Stimulated activated CD4-positive, alpha-beta T cell treated with anti-CD3 and anti-CD28 coated beads, Interleukin-15, amount 100 ng/mL, for 1 hour (primary cell): ENCODE measurements around the gene DRICH1.
"Not testable (repeated sequence)": the region's sequence is repeated elsewhere in the genome, so short reads cannot be mapped to it uniquely, and the experiment has no call there.

Experiments used
- DNase-seq, 2 donors: peaks; one replicate each; pipeline ENCODE4 v3.0.0-alpha.2; 2020; ENCODE audit warnings: low read depth in 1 of 2, low spot score in 1 of 2

The DRICH1 gene

DNA sequence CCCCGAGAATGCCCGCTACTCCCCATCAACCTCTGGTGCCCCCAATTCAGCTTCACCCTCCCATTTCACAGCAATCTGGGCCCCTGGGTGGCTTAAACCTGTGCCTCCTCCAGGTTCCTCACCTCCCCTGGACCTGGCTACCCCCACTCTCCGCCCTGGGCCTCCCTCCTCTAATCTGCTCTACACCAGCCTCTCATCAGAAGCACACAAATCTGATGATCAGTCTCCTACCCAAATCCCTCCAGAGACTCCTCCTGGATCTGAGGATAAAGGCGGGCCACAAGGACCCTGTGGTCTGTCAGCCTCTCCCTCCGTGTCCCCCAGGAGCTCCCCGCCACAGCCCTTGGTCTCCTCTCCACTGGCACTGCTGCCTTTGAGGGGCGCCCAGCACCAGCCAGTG, 28.9 kb downstream of the DRICH1 start:
- DNase-seq = no peak

DNA sequence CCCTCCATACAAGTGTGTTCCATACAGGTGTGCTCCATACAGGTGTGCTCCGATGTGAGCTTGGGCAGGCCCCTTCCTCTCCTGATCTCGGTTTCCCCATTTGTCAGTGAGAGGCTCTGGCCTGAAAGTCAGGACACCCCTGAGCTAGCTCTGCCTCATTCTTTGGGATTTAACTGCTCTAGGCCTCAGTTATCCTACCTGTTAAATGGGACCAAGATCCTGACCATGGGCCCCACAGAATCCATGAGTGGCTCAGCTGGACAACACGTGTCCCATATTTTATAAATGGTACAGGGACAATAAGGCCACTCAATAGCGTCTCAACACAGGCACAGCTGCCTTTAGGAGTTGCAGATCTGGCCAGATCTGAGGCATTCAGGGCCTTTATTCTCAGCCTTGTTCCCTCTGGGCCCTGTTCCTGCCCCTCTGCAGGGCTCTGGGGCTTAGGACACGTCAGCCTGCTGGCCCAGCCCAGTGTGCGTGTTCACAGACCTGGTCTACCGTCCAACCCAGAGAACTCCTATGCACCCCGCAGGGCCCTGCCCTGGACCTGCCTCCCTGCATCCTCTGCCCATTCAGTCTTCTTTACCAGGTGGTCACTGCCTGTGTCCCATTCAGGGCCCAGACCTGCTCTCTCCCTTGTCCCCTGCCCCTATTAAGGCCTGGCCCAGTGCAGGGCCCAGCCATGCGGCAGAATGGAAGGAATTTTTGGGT, 33.2 kb downstream of the DRICH1 start:
- DNase-seq = no peak

DNA sequence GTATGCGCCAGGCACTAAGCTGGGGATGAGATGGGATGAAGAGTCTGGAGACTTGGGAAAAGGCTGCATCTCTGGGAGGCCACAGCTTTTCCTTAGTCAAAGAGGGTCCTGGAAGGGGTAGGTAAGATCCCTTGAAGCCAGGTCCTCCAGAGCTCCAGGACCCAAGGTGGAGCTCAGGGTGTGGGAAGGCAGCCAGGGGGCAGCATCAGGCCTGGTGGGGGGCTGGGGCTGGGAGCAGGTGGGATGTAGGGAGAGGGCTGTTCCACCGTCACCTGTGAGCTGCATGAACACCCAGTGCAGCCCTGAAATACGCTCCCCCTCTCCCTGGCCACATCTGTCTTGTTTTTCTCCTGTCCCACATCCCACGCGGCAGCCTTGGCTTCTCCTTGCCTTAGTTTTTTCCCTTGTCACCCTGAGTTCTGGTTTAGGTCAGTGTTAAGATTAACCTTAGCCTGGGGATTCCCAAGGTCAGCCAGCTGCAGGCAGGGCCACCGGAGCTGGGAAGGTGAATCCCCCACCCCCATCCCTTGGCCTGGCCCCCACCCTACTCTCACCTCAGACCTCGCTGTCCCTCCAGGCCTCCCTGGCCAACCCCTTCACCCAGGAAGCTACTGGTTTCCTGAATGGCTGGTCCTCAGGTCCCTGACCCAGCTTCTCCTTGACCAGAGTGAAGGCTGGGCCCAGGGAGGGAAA, 34.4 kb downstream of the DRICH1 start:
- not testable (repeated sequence) for DNase-seq

DNA sequence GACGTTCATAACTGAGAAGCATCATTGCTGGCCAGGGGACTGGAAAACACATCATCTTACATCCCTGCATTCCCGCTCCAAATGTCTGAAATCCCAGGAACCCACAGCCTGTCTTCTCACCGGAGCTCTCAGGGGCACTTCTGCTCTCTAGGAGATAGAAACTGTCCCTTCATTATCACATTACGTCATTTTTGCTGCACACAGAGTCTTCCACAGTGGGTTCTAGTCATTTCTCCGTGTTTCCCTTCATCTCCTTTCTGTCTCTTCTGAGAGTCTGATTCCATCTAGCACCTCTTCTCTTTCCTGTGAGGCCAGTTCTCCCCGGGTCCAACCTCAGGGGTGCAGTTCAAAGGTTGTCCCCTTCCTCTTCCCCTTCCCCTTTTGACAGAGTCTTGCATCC, 36.2 kb downstream of the DRICH1 start:
- not testable (repeated sequence) for DNase-seq

DNA sequence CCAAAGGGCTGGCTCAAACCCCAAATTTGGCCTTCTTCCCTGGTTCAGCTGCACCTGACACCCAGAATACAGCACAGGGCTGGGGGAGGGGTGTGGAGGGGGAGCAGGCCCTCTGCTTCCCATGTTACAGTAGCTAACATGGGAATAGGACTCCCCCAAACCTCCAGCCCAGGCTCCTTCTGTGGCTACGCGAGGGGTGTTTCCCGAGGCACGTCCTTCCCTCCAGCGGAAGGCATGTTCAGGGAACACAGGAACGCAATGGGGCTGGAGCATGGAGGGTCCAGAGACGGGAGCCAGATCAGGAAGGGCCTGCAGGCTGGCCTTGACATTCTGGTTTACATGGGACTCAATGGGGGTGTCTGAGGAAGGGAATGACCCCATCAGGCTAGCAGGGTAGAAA, 40.3 kb downstream of the DRICH1 start:
- DNase-seq = no peak

DNA sequence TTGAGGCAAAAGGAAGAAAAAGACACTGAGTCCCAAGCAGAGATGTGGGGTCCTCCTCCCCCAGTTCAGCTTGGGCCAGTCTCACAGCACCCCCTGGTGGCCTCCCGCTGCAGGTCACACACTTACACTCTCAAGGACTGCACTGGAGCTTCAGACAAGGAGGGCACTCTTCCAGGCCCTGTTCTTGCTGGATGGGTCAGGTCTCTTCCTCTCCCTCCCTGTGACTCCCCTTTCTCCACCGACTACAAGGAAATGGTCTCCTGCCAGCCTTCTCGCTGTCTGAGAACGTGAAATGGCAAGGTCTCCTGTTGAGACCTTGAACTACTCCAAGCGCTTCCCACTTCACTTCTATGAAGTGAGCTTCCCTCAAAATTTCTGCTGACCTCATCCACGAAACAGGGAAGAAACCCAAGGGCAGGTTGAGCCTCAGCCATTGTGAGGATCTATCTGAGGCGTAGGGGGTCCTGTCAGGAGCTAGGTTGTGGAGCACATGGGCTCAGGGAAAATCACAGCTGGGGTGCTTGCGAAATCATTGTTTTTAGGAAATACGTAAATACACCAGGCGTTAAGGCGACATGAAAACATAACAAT, 40.8 kb downstream of the DRICH1 start:
- peak; percentile 10 to 44 for DNase-seq

DNA sequence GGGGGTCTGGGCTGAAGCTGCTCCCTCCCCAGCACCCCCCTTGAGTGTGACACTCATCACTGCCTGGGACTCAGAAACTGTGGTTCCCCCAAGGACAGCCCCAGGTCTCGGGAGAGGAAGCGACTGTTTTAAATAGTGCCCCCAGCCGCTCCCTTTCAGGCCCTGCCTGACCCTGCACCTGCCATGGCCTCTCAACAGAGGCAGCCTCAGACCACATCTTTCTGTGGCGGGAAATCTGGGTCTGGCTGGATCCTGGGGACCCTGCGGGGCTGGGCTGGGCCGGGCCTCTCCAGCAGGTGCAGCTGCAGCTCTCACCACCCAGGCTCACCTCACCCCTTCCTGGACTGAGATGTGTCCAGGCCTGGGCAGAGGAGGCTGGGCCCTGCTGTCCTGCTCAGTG, 48.3 kb downstream of the DRICH1 start:
- no peak for DNase-seq

DNA sequence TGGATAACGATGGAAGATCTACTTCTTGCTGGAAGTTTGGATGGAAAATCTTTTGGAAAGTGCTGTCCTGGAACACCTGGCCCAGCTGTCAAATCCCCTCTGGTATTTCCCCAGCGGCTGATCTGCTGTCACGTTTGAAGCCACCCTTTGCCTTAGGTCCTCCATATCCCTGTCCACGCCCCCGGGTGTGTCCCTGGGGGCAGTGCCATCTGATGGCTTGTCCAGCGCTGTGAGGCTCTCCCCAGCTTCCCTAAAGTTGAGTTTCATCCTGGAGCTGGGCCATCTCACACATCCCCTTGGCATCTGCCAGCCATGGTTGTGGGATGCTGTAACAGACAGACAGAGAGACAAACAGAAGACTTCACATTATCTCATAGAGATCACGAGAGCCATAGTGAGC, 49.0 kb downstream of the DRICH1 start:
- DNase-seq = no peak

DNA sequence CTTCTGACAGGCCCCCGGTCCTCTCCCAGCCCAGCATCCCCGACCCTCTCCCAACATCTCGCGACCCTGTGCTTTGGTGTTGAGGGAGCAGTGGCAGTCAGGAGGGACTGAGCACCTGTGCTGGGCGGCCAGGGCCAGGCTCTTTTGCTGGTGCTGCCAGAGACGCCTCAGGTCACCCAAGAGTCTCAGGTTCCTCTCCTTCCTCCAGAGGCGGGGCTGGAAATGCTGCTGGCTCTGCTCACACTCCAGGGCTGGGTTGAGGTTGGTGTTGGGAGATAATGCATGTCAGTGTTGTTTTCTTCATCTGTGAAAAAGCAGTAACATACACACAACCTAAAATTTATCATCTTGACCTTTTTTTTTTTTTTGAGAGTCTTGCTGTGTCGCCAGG, 50.9 kb downstream of the DRICH1 start:
- DNase-seq = no peak

DNA sequence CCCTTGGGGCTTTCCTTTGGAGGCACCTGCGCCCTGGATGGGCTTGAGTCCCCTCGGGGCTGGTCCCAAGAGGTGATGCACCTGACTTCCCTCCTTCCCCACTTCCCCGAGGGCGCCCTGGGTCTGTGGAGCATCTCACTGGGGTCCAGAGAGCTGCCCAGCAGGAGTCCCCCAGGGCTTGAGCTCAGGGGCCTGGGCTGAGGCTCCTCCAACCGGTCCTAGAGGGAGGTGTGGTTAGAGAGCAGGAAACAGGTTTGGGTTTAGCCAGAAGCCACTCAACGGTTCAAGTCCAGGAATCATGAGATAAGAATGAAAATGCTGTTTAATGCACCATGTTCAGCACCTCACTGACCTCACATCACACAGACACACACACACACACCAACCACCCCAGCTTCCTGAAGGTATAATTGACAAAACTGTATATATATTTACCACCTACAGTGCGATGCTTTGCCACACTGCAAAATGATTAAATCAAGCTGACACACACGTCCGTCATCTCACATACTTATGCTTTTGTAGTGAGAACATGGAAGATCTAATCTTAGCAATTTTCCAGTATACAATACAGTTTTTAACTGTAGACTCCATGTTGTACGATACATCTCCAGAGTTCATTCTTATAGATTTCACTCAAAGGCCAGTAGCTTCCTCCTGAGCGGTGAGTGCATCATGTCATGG, 51.4 kb downstream of the DRICH1 start:
- DNase-seq = no peak

DNA sequence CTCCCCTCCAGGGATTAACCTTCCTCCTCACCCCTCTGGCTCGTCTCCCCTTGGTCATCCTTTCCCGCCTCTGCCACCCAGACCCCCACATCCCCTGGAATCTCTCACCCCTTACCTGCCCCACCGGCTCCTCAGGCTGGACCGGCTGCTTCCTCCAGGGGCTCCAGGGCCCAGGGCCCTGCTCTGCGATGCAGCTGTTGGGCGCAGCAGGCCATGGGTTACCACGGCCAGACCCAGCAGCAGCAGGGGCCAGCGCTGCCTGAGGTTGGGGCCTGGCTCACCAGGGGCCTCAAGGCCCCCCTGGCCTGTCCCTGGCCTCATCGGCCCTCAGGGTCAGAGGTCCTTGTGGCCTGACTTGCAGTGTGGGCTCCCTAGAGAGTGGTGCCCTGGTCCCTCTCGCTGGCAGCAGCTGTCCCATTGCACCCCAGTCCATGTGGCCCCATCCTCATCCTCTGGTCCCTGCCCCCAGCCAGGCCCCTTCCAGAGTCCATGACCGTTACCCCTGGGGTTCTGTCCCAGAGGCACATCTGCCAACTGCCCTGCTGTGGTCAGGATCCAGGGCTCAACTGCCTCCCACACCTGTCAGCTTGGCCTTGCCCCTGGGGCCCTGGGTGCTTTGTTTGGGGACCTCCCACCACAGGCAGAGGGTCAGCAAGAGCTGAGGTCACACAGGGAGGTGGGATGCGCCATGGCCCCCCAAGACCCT, 52.1 kb downstream of the DRICH1 start, which contains the start of gene IGLL1:
Gene IGLL1 (minus strand): TSS at position 421 of the 706 bp plus-strand sequence. CDS start 100 bp downstream, at position 321.
- DNase-seq = no peak

DNA sequence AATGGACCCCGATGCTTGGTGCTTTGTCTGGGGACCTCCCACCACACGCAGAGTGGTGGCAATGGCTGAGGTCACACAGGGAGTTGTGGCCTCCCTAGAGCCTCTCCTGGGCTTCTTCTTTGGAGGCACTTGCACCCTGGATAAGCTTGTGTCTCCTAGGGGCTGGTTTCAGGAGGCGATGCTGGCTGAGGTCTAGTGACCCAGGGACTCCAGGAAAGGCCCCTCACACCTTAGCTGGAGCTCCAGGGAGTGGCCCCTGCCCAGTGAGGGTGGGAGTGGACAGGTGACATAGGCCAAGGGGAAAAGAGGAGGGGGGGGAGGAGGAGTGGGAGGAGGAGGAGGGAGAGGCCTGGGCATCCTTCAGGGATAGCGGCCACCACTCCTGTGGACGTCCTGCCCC, 52.8 kb downstream of the DRICH1 start:
- no peak for DNase-seq

DNA sequence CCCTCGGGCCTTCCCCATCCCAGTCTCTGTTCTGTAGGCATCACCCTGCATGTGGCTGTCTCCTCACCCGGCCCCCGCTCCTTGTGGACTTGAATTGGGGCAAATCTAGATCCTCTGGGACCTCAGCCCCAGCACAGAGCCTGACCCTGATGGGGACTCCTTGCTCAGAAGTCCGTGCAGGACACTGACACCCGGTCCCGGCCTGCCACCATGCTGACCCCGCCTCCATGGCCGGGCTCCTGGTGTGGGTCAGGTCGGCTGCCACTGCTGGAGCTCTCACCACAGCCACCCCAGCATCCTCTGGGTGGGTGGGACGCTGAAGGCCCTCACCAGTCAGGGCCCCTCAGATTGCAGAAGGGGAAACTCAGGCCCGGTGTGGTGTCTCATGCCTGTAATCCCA, 53.8 kb downstream of the DRICH1 start:
- no peak for DNase-seq

DNA sequence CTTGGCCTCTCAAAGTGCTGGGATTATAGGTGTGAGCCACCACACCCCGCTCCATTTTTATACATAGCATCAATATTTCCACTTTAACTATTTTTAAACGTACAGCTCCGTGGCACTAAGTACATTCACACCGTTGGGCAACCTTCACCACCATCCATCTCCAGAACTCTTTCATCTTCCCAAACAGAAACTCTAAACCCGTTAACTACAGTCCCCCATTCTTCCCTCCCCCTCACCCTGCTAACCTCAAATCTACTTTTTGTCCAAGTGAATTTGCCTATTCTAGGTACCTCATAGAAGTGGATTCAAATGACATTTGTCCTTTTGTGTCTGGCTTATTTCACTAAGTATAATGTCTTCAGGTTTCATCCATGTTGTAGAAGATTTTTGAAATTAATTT, 55.4 kb downstream of the DRICH1 start:
- DNase-seq = no peak

DNA sequence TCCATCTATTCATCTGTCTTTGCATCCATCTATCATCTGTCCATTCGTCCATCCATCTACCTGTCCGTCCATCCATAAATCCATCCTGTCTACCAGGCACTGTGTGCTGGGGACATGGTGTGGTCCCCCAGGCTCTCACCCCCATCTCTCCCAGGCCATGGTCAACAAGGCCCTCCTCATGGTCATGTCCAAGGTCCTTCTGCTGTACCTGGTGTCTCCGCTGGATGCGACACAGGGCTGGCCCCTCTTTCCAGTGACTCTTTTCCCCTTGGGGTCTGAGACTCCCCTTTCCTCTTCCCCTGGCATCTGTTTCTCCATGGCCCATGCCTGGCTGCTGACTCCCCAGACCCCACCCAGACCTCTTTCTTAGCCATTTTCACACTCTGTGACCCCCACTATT, 56.5 kb downstream of the DRICH1 start:
- no peak for DNase-seq

DNA sequence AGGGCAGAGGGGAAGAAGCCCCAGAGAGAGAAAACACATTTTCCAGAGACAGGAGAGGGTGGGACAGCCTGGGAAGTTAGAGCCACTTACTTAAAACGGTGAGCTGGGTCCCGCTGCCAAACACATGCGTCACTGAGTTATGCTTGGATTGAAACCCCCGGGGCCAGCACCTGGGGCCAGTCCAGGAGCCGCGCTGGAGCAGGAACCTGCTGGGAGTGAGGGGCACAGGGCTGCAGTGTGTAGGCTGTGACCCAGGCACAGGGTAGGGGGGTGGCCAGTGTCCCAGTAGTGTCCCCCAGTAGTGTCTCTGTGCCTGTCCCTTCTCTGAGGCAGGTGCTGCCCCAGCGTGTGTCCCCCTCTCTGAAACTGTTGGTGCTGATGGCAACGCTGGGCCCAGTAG, 57.2 kb downstream of the DRICH1 start:
- no peak for DNase-seq

DNA sequence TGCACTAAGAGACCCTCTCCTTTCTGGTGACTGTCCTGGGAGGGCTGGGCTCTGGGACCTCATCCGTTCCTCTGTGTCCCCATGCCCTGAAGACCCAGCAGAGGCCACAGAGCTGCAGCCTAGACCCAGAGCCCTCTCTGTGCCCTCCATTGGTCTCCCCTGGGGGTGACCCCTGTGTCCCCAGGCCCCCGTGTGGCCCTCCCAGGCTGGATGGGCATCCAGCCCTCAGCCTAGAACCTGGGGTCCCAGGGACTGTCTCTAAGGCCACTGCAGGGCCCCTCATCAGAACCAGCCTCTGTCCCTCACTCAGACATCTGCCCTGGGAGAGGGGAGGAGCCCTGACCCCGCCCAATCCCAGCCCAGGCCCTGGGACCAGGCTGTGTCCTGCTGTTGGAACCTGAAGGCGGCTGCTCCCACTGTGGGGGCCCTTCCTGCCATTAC, 57.7 kb downstream of the DRICH1 start:
- no peak for DNase-seq

DNA sequence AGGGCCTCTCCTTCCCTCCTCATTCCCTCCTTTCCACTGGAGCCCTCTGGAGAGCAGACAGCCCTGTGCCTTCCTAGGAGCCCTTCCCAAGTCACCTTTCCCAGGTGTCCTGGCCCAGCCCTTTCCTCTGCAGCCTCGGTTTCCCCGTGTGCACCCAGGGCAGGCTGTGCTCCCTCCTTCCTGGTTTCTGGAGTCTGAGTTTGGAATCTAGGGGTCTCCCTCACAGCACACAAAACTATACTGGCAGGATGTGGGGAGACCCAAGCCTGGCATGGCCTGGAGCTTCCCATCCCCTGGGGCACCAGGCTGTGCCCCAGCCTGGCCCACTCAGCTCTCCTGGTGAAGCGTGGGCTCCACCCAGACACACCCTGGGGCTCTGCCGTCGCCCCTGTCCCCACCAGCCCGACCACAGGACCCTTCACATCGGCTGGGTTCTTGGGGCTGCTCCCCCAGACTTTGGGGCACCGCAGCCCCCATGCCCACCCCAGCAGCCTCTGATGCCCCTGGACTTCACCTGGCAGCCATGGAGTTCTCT, 58.4 kb downstream of the DRICH1 start:
- not testable (repeated sequence) for DNase-seq

DNA sequence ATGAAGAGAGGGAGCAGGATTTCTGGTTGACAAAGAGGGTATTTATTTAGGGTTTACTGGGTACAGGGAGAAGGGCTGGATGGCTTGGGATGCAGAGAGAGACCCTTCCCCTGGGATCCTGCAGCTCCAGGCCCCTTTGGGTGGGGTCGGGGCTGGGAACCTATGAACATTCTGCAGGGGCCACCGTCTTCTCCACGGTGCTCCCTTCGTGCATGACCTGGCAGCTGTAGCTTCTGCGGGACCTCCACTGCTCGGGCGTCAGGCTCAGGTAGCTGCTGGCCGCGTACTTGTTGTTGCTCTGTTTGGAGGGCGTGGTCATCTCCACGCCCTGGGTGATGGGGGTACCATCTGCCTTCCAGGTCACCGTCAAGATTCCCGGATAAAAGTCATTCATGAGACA, 59.0 kb downstream of the DRICH1 start:
- not testable (repeated sequence) for DNase-seq

DNA sequence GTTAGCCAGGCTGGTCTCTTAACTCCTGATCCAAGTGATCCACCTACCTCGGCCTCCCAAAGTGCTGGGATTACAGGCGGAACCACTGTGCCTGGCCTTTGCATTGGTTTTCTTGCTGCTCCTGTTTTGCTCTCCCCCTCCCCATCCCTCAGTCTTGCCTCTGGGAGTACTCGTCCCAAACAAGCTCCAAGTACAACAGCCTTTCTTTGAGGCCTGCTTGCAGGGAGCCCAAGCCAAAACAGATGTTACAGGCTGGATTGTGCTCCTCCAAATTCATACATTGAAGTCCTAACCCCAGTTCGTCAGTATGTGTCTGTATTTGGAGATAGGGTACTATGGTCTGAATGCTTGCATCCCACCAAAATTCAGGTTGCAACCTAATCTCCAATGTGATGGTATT, 60.6 kb downstream of the DRICH1 start:
- no peak for DNase-seq

DNA sequence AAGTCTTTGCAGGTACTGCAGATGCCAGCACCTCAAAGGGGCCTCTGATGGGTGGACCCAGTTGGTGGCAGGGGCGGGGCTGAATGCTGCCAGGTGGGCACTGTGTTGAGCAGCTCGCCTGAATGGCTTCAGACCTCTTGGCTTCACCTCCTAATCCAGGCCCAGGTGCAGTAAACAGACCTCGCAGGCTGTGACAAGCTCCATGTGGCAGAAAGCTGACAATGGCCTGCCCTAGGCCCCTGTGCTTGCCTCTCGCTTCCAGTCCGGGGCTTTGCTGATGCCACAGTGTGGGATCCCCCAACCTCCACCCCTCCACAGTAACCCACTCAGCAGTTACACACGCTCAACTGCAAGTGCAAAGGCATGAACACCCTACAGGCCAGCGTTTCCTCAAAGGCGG, 61.4 kb downstream of the DRICH1 start:
- DNase-seq = no peak
